NCI-H1694 treated with DMSO at 0.1 percent for 48 hours (cell line): ENCODE data around the gene TMEM87B.
"Not testable (repeated sequence)": the region's sequence is repeated elsewhere in the genome, so short reads cannot be mapped to it uniquely, and the experiment has no call there.

Experiments used
- DNase-seq: peaks from one replicate; lab custom pipeline; 2025; lab: John Stamatoyannopoulos, UW

The TMEM87B gene

GRCh38 chr2:112073875-112074274 is 18.8 kb downstream of the TMEM87B start:
- no peak for DNase-seq

GRCh38 chr2:112074506-112074905 is 19.4 kb downstream of the TMEM87B start:
- DNase-seq, result no peak

- no peak for DNase-seq
These were observed 20.6 kb downstream of the TMEM87B start for GRCh38 chr2:112075490-112076260.

GRCh38 chr2:112077814-112078213 is 22.7 kb downstream of the TMEM87B start:
- no peak for DNase-seq

GRCh38 chr2:112081262-112081661 is 26.2 kb downstream of the TMEM87B start:
- no peak for DNase-seq

- DNase-seq, result no peak
These were observed 29.8 kb downstream of the TMEM87B start for GRCh38 chr2:112084689-112085374.

- no peak for DNase-seq
These were observed 30.3 kb downstream of the TMEM87B start for GRCh38 chr2:112085375-112085730.

- DNase-seq, result no peak
These were observed 31.0 kb downstream of the TMEM87B start for GRCh38 chr2:112085916-112086669.

GRCh38 chr2:112087346-112088020 is 32.4 kb downstream of the TMEM87B start:
- no peak for DNase-seq

GRCh38 chr2:112089375-112089774 is 34.3 kb downstream of the TMEM87B start:
- DNase-seq, result no peak

- DNase-seq, result no peak
These were observed 37.4 kb downstream of the TMEM87B start for GRCh38 chr2:112092286-112093041.

GRCh38 chr2:112093216-112093615 is 38.1 kb downstream of the TMEM87B start:
- DNase-seq, result no peak

GRCh38 chr2:112095681-112096080 is 40.6 kb downstream of the TMEM87B start:
- no peak for DNase-seq

GRCh38 chr2:112096098-112096497 is 41.0 kb downstream of the TMEM87B start:
- no peak for DNase-seq

GRCh38 chr2:112108178-112108832 is 53.2 kb downstream of the TMEM87B start:
- DNase-seq, result no peak

- DNase-seq, result no peak
These were observed 54.2 kb downstream of the TMEM87B start for GRCh38 chr2:112109278-112109677.

GRCh38 chr2:112110966-112111365 is 55.9 kb downstream of the TMEM87B start:
- DNase-seq, result no peak

- DNase-seq, result not testable (repeated sequence)
These were observed 58.3 kb downstream of the TMEM87B start for GRCh38 chr2:112113354-112113753.

- DNase-seq, result no peak
These were observed 63.1 kb downstream of the TMEM87B start for GRCh38 chr2:112118148-112118547.

- peak; percentile 44 for DNase-seq
These were observed 66.7 kb downstream of the TMEM87B start for GRCh38 chr2:112121682-112122254.

GRCh38 chr2:112129060-112129459 is 74.0 kb downstream of the TMEM87B start:
- no peak for DNase-seq
